GM19397 (cell line): ENCODE data around the gene MYCT1.
"Not testable (repeated sequence)": the region's sequence is repeated elsewhere in the genome, so short reads cannot be mapped to it uniquely, and the experiment has no call there.

ENCODE experiments used
- ATAC-seq: cut with Tn5 transposase; IDR thresholded peaks from one replicate; pipeline ENCODE4 v1.9.1; 2021; ENCODE audit warnings: mild to moderate bottlenecking, moderate library complexity; ENCODE audit not compliant: unreplicated experiment

Gene MYCT1

DNA sequence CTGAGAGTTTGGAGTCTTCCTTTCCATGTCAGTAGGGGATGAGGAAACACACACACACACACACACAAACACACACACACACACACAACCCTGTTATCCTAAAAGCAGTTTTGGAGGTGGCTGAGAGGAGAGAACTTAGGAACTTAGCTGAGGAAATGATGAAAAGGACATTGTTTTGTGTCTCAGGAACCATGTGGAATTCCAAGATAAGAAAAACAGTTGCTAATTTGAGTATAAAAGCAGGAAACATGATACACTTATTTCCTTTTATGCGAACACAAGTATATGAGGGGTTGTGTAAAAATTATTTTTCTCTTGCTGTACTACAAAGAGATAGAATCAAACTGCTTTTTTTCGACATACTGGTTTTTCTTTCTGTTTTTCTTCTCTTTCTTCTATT is at the start of gene MYCT1:
TSS of gene MYCT1 (plus strand) at position 264 of the 400 bp plus-strand sequence. CDS start at position 270, 6 bp downstream.
- no peak for ATAC-seq

DNA sequence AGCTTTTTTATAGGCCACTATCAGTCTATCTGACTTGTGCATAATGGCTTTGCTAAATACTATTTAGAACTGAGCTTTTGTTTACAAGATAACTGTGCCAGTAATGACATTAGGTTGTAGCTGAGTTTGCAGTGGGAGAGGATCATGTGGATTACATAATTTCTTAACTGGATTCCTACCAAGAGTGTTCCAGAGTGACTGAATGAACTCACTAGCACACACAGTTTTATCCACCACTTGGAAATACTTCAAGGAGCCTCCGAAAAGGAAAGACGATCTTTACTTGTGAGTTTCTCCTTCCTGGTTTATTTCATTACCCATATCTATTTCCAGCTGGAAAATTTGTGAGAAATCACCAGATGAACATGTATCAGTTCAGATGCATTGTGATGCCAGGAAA is 49.6 kb upstream of the MYCT1 start:
- no peak for ATAC-seq

DNA sequence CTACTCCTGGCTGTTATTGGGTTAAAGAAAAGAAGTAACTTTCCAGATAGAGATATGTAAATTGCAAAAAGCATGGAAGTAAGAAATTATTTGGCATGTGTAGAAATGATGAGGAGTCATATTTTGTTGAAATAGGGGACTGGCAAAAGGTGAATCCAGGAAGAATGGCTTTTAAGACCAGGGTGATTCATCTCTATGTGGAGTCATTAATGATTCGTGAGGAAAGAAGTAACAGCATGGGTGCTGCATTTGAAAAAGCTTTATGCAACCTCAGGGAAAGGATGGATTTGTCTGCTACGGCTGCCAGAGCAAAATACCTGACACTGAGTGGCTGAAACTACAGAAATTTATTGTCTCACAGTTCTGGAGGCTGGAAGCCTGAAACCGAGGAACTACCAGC is 45.7 kb upstream of the MYCT1 start:
- no peak for ATAC-seq

- no peak for ATAC-seq
Measured at GRCh38 chr6:152661776-152662175, 35.9 kb upstream of the MYCT1 start.

GRCh38 chr6:152669895-152670294 is 27.8 kb upstream of the MYCT1 start:
- no peak for ATAC-seq

DNA sequence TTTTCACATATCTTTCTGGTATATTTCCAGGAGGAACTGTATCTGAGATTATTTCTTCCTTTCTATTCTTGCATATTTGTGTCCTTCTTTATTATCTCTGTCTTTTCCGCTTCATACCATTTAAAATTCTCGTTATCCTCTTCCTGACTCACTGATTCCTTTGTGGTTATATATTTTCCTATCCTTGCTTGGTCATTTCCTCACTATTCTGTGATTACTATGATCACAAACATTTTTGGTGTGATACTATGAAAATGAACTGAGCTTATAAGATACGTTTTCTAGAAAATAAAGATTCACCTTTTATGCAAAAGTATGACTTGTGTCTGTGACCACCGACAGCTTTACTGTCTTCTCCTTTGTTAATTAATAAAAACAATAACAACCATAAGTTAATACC is 26.5 kb upstream of the MYCT1 start:
- no peak for ATAC-seq

GRCh38 chr6:152673236-152673635 is 24.5 kb upstream of the MYCT1 start:
- ATAC-seq = no peak

DNA sequence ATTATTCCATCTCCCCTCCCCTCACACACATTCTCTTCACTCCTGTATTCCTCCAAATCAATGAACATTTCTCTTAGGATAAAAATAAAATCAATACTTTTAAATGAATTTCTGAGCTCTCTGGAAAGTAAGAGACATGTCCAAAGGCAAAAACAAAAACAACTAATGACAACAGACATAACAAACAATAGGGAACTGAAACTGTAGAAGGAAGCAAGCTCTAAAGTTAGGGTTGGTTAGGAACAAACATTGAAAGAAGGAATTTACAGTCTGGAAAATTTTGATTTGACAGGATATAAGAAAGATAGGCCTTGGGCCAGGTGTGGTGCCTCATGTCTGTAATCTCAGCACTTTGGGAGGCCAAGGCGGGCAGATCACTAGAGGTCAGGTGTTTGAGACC is 17.5 kb upstream of the MYCT1 start:
- no peak for ATAC-seq

DNA sequence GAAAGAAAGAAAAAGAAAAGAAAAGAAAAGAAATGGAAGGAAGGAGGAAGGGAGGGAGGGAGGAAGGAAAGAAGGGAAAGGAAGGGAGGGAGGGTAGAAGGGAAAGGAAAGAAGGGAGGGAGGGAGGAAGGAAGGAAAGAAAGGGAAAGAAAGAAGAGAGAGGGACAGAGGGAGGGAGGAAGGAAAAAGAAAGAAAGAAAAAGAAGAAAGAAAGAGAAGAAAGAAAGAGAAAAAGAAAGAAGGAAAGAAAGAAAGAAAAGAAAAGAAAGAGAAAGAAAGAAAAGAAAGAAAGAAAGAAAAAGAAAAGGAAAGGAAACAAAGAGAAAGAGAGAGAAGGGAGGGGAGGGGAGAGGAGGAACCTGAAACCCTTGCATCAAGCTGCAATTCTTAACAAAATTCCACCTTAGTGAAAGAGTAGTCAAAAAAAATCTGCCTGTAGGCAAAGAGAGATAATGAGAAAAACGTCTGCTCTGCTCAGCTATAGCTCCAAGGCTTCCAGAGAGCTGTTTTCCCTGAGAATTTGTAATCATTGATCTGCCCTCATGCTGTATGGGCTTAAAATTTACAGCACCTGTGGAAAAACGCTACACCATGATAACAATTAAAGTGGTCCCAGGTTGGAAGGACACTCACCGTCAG is 16.7 kb upstream of the MYCT1 start:
- ATAC-seq = no peak

GRCh38 chr6:152682141-152682540 is 15.6 kb upstream of the MYCT1 start:
- no peak for ATAC-seq

DNA sequence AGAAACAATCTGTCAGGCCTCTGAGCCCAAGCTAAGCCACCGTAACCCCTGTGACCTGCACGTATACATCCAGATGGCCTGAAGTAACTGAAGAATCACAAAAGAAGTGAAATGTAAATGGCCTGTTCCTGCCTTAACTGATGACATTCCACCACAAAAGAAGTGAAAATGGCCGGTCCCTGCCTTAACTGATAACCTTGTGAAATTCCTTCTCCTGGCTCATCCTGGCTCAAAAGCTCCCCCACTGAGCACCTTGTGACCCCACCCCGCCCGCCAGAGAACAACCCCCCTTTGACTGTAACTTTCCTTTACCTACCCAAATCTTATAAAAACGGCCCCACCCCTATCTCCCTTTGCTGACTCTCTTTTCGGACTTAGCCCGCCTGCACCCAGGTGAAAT is 14.8 kb upstream of the MYCT1 start:
- not testable (repeated sequence) for ATAC-seq

GRCh38 chr6:152685819-152686218 is 11.9 kb upstream of the MYCT1 start:
- ATAC-seq = no peak

GRCh38 chr6:152695372-152696045 is 2.2 kb upstream of the MYCT1 start:
- no peak for ATAC-seq

DNA sequence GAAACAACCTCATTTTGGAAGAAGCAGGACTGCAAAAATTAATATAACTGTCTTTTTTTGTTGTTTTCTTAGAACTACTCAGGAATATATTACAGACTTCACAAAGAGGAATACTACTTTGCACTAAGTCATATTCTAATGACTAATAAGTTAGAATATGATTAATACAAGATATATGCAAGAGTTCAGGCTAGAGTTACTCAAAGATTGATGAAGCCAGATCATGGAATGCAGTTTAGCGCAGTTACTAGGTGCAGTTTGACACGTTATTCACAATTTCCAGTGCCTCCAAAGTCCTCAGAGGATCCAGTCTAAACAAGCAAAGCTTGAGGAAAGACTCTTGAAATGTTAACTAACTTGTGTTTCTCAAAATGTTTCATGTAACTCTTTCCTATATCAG is 1.2 kb upstream of the MYCT1 start:
- ATAC-seq = no peak

- ATAC-seq = no peak
Measured at GRCh38 chr6:152698692-152699091, 995 bp downstream of the MYCT1 start.

DNA sequence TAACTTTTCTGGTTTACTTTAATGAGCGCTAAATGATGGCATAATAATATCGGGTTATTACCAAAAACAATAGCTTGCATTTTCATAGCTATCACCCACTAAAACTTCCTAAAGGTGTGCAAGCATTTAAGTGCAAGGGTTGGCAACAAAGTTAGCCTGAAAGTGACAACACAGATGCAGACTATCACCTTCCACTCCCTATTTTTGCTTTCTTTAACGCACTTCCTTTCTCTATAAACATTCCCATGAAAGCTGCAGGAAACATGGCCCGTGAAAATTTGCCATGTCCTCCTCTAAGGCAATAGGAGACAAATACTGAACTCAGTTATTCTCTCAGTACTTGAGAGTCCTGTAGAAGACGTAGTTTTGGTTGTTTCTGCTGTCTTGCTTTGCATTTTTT is 2.7 kb downstream of the MYCT1 start:
- ATAC-seq = no peak

DNA sequence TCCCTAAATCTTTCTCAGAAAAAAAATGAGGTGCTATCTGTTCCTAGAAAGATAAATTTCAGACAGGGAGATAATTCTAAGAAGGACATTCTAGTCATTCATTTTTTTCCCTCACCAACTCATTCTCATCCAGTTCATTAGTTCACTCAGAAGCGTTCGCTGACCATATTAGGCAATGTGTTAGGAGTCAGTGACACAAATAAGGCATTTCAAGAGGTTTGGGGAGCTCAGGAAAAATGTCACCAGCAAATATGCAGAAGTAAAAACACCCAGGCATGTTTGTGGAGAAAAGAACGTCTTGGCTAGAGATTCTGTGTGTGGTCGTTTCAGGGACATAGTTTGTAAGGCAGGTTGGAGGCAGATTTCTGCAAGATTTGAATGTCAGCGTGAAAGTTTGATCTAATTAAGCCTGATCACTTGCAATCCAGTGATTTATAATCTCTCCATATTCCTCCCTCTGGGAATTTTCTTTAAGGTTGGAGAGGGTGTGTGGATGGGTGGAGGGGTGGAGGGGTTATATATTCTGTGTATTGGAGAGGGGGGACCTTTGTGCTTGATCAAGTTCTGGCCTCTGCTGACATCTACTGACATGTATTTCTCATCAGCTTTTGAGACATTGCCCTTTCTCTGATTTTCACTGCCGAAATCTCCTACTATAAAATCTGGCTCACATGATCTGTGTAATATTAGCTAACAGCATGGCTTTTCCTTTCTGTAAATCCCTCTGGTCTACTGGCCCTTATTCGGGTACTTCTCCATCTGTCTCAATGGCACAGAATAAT is 3.6 kb downstream of the MYCT1 start:
- no peak for ATAC-seq

DNA sequence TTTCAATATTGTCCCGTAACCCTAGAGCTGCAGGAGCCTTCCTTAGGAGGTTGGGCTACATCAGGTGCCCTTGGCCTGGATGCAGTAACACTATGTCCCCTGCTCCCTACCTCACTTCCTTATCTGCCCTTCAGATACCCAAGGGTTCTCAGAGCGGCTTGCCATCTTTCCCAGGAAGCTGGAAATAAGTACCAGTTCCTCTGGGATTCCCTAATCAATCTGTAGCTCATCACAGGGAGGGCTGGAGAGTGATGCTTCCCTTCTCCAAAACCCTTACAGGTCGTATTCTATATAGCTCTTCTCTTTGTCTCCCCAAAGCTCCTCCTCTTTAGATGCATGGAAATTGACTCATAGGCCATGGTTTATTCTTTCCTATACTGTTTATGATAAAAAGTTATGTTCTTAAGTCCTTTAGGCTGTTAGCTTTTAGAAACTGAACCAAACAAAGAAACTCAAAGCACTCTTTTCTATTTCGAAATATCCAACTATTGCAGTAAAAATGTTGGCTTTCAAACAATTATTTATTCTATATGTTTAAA is 4.2 kb downstream of the MYCT1 start:
- ATAC-seq = no peak

DNA sequence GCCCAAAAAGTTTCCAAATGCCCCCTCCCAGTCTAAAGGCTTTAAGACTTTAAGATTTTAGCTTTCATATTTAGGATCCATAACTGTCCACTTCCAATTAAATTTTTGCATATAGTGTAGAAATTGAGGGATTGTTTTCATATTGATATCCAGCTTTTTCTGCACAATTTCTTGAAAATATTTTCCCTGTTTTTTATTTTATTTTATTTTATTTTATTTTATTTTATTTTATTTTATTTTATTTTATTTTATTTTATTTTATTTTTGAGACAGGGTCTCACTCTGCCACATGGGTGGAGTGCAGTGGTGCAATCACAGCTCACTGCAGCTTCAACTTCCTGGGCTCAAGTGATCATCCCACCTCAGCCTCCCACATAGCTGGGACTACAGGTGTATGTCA is 6.1 kb downstream of the MYCT1 start:
- not testable (repeated sequence) for ATAC-seq

DNA sequence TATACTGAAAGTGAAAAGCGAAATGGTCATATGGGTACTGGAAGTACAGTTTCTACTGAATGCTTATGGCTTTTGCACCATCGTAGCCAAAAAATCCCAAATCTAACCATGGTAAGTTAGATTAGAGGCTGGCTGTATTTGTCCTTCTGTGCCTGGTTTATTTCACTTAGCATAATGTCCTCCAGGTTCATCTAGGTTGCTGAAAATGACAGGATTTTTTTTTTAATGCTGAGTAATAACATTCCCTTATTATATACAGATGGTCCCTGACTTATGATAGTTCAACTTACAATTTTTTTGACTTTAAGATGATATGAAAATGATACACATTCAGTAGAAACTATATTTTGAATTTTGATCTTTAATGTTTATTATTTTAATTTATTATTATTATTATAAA is 7.6 kb downstream of the MYCT1 start:
- no peak for ATAC-seq

DNA sequence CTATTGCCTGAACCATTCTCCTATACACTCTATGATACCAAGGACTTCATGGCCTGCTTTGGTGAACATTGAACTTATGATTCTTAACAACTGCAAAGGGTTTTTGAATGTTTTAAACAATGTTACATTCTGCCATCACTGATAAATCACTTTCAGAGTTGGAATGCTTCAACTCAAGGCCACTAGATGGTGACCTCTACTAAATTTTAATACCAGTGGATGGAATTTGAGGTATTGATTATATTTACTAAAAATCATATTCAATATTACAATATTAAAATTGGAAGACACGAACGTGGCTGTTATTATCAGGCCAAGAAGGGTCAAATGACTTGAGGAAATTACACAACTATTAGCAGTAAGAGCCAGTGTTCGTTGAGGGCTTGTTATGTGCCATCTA is 18.6 kb downstream of the MYCT1 start:
- ATAC-seq = no peak

DNA sequence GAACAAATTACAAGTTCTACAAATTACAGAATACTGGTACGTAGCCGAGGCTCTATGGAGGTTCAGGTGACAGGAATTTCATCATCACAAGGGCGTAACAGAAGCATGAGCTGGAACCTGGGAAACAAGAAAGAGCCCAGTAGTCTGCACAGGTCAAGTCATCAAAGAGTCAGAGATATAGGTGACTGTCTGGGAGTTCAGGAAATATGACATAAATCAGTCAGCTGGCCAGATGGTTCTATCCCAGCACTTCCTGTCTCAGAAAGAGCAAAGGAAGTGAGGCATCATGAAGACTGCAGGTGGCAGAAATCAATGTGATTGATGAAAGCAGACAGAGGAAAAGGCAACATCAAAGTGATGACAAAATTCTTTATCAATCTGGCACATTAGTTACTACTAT is 23.3 kb downstream of the MYCT1 start:
- no peak for ATAC-seq
